GM12875 (cell line): ENCODE measurements around the gene POU2F1.

Experiments
- H3K4me3 ChIP-seq: one replicate; pipeline ENCODE4 v1.5.1; 2011; ENCODE audit warnings: low read depth, low read length, control low read depth
- CTCF ChIP-seq: IDR thresholded peaks from 2 replicates; pipeline ENCODE4 v1.5.1; 2011; ENCODE audit warnings: low read depth, mild to moderate bottlenecking, control low read depth, inconsistent platforms, low read length, moderate library complexity, borderline replicate concordance; ENCODE audit not compliant: insufficient read depth

Gene POU2F1

DNA sequence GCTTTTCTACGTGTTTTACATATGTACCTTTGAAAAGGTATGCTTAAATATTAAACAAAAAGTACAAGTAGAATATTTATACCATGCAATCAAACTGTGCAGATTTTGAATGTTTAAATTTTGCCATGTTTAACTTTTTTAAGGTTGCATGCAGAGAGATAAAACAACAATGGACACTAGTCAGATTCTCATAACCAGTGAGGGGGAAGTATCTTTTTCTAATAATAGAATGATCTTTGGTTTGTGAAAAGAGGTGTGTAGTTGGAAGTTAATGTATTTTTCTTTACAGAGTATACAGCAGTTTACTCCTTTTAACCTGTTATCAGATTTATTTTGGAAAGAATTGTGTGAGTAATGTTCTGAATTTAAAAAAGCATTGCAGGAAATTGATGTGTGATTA is 27.1 kb downstream of the POU2F1 start:
- H3K4me3 ChIP-seq: no peak overlapping the region
- TF ChIP-seq CTCF: no peak

- TF ChIP-seq CTCF: no peak
- H3K4me3 ChIP-seq: no peak overlapping the region
Observed at GRCh38 chr1:167248707-167249642, 28.3 kb downstream of the POU2F1 start.

DNA sequence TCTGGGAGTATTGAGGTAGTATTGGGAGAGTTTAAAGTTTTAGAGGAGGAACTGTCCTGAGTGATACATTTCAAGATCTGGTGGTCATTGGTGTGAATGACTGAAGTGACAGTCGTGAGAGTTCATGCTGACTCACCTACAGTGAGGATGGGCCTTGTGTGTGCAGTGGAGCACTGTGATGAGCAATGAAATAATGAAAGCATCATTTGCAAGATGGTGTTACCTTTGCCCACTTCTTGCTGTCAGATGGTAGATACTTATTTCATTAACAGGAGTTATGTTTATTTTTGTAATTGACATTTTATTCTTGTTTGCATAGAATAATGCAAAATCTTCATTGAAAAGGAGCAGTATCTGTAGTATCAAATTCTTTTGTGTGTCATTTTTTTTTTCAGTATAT is 29.0 kb downstream of the POU2F1 start:
- TF ChIP-seq CTCF: no peak
- H3K4me3 ChIP-seq: no peak overlapping the region

DNA sequence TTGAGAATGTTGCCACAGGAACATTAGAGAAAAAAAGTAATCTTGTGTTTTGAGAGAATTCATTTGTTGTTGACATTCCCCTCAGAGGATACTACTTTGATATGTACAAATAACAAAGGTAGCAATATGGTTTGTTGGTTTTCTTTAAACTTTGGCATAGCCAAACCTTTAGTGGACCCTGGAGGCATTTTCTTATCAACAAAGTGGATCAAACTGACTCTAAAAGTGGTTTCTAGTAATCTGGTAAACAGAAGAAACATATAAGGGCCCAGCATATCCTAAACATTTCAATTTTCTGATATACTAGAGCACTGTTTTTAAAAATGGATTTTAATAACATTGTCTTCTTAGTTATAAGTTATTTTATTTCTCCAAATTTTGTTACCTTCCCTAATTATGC is 29.8 kb downstream of the POU2F1 start:
- H3K4me3 ChIP-seq: no peak overlapping the region
- no peak for TF ChIP-seq CTCF

DNA sequence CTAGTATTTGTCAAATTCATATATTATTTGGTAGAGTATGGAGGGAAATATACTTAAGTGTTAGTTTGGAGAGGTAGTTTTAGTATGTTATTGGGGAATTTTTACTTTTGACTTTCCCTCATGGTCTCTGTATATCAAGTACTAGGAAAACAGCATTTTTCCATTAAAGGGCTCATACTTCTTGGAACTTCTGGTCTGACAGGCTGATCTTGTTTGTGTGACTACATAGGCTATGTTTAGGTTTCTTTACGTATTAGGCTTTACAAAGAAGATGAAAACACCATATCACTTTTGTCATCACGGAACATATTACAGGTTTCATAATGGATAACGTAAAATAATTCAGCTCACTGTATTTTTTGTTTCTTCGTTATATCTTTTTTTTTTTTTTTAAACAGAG is 30.8 kb downstream of the POU2F1 start:
- no peak overlapping the region for H3K4me3 ChIP-seq
- TF ChIP-seq CTCF: no peak

DNA sequence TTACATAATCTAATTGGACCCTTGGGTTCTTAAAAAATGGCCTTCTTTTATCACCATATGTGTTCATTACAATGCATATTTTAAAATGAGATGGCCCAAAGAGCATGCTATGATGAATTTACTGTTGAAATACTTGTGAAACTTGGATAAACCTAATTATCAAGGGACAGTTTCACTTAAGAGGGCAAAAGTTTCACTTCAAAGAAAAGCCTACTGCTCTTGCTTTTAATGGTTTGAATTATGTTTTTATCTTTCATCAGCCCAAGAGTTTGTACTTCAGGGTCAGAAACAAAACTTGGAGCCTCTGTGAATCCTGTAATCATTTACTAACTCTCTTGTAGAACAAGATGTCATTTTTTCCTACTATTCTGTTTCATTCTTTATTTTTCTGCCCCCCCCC is 32.3 kb downstream of the POU2F1 start:
- TF ChIP-seq CTCF: no peak

GRCh38 chr1:167258858-167259257 is 38.2 kb downstream of the POU2F1 start:
- no peak overlapping the region for H3K4me3 ChIP-seq
- TF ChIP-seq CTCF: no peak

More for the DNA sequence above, 32.3 kb downstream of the POU2F1 start:
- H3K4me3 ChIP-seq: no peak overlapping the region
